H9 (cell line): ENCODE measurements around the gene AEN. TPM values are rescaled to one million over a fixed set of nuclear protein-coding genes. Genes with fewer than 3 reads are reported as not detected.

Experiments used
- DNase-seq: peaks from one replicate; pipeline ENCODE4 v3.0.0-alpha.2; 2017
- H2AFZ ChIP-seq: one replicate; pipeline ENCODE4 v1.6.1; 2013; ENCODE audit warnings: mild to moderate bottlenecking, low read length, control low read depth, moderate library complexity
- H2AK5ac ChIP-seq: 2 replicates; pipeline ENCODE4 v1.6.1; 2013; ENCODE audit warnings: low read length, control low read depth, mixed read lengths; ENCODE audit not compliant: insufficient read length
- H2BK120ac ChIP-seq: one replicate; pipeline ENCODE4 v1.6.1; 2013; ENCODE audit warnings: low read depth, mild to moderate bottlenecking, low read length, control low read depth, inconsistent platforms; ENCODE audit not compliant: poor library complexity, severe bottlenecking
- H2BK12ac ChIP-seq: 2 replicates; pipeline ENCODE4 v1.6.1; 2013; ENCODE audit warnings: low read length, control low read depth, mixed read lengths, low read depth; ENCODE audit not compliant: insufficient read length
- H2BK15ac ChIP-seq: 2 replicates; pipeline ENCODE4 v1.6.1; 2013; ENCODE audit warnings: low read depth, low read length, control low read depth
- H2BK20ac ChIP-seq: one replicate; pipeline ENCODE4 v1.6.1; 2013; ENCODE audit warnings: low read depth, mild to moderate bottlenecking, low read length, control low read depth, inconsistent platforms; ENCODE audit not compliant: poor library complexity, severe bottlenecking
- H2BK5ac ChIP-seq: 2 replicates; pipeline ENCODE4 v1.6.1; 2013; ENCODE audit warnings: low read length, control low read depth, mixed read lengths; ENCODE audit not compliant: insufficient read length
- H3K14ac ChIP-seq: 2 replicates; pipeline ENCODE4 v1.6.1; 2013; ENCODE audit warnings: low read length, control low read depth; ENCODE audit not compliant: insufficient read depth
- H3K18ac ChIP-seq: 2 replicates; pipeline ENCODE4 v1.6.1; 2013; ENCODE audit warnings: low read depth, mild to moderate bottlenecking, mixed read lengths, low read length, control low read depth; ENCODE audit not compliant: insufficient read length
- H3K23ac ChIP-seq: 2 replicates; pipeline ENCODE4 v1.6.1; 2013; ENCODE audit warnings: low read length, control low read depth, mixed read lengths, low read depth; ENCODE audit not compliant: insufficient read length
- H3K23me2 ChIP-seq: 2 replicates; pipeline ENCODE4 v1.6.1; 2013; ENCODE audit warnings: low read depth, mild to moderate bottlenecking, mixed read lengths, low read length, control low read depth; ENCODE audit not compliant: insufficient read length, poor library complexity, severe bottlenecking
- H3K27ac ChIP-seq: 2 replicates; pipeline ENCODE4 v1.5.1; 2013; ENCODE audit warnings: low read length, control low read depth, mixed read lengths, low read depth; ENCODE audit not compliant: insufficient read length
- H3K27me3 ChIP-seq: 2 replicates; pipeline ENCODE4 v1.6.1; 2013; ENCODE audit warnings: low read length, control low read depth, inconsistent platforms; ENCODE audit not compliant: insufficient read depth
- H3K4ac ChIP-seq: 2 replicates; pipeline ENCODE4 v1.6.1; 2013; ENCODE audit warnings: low read depth, mild to moderate bottlenecking, control low read depth, inconsistent platforms, low read length, moderate library complexity
- H3K4me1 ChIP-seq: 2 replicates; pipeline ENCODE4 v1.6.1; 2013; ENCODE audit warnings: low read length, control low read depth, inconsistent platforms; ENCODE audit not compliant: insufficient read depth
- H3K4me2 ChIP-seq: 2 replicates; pipeline ENCODE4 v1.6.1; 2013; ENCODE audit warnings: low read length, control low read depth, mixed read lengths; ENCODE audit not compliant: insufficient read length, insufficient read depth
- H3K56ac ChIP-seq: 2 replicates; pipeline ENCODE4 v1.6.1; 2013; ENCODE audit warnings: low read depth, mild to moderate bottlenecking, mixed read lengths, low read length, control low read depth; ENCODE audit not compliant: insufficient read length
- H3K79me1 ChIP-seq: 2 replicates; pipeline ENCODE4 v1.6.1; 2013; ENCODE audit warnings: low read depth, mild to moderate bottlenecking, moderate library complexity, low read length, control low read depth, inconsistent platforms; ENCODE audit not compliant: insufficient read depth, poor library complexity, severe bottlenecking
- H3K79me2 ChIP-seq: 2 replicates; pipeline ENCODE4 v1.6.1; 2013; ENCODE audit warnings: low read length, control low read depth, inconsistent platforms; ENCODE audit not compliant: insufficient read depth
- H3K9ac ChIP-seq: 2 replicates; pipeline ENCODE4 v1.6.1; 2013; ENCODE audit warnings: low read length, control low read depth, mixed read lengths; ENCODE audit not compliant: insufficient read length; ENCODE audit errors: extremely low read depth
- H3K9me3 ChIP-seq: one replicate; pipeline ENCODE4 v1.6.1; 2013; ENCODE audit warnings: low read depth, low read length, inconsistent platforms; ENCODE audit not compliant: control insufficient read depth
- H3T11ph ChIP-seq: one replicate; pipeline ENCODE4 v1.6.1; 2013; ENCODE audit warnings: mild to moderate bottlenecking, low read length, control low read depth, inconsistent platforms
- H4K20me1 ChIP-seq: one replicate; pipeline ENCODE4 v1.6.1; 2013; ENCODE audit not compliant: control insufficient read depth, insufficient read length, insufficient read depth
- H4K5ac ChIP-seq: 2 replicates; pipeline ENCODE4 v1.6.1; 2013; ENCODE audit warnings: low read depth, mild to moderate bottlenecking, mixed read lengths, low read length, control low read depth; ENCODE audit not compliant: insufficient read length
- H4K8ac ChIP-seq: replicated peaks from 2 replicates; pipeline ENCODE4 v1.6.1; 2013; ENCODE audit warnings: low read length, control low read depth, mixed read lengths, low read depth; ENCODE audit not compliant: insufficient read length
- H4K91ac ChIP-seq: 2 replicates; pipeline ENCODE4 v1.6.1; 2013; ENCODE audit warnings: low read depth, mild to moderate bottlenecking, moderate library complexity, mixed read lengths, low read length, control low read depth; ENCODE audit not compliant: insufficient read length
- H3K27ac Mint-ChIP-seq, 3 experiments: 2 replicates in 2 of 3; 3 replicates in 1 of 3; pipeline ENCODE4 v1.8.0; 2020 to 2021; ENCODE audit warnings: mixed read lengths in 3 of 3, mild to moderate bottlenecking in 1 of 3, moderate library complexity in 1 of 3
- H3K27me3 Mint-ChIP-seq: 2 replicates; pipeline ENCODE4 v1.8.0; 2021; ENCODE audit warnings: low read depth, mild to moderate bottlenecking, moderate library complexity, mixed read lengths
- H3K36me3 Mint-ChIP-seq, 3 experiments: 2 replicates in 2 of 3; 3 replicates in 1 of 3; pipeline ENCODE4 v1.8.0; 2020 to 2021; ENCODE audit warnings: low read depth in 3 of 3, mixed read lengths in 3 of 3; ENCODE audit not compliant: insufficient read depth in 1 of 3
- H3K4me1 Mint-ChIP-seq, 2 experiments: 2 replicates each; pipeline ENCODE4 v1.8.0; 2020; ENCODE audit warnings: mixed read lengths in 2 of 2
- H3K4me3 Mint-ChIP-seq, 2 experiments: 2 replicates in 1 of 2; 3 replicates in 1 of 2; pipeline ENCODE4 v1.8.0; 2020 to 2021; ENCODE audit warnings: mild to moderate bottlenecking in 2 of 2, mixed read lengths in 2 of 2, moderate library complexity in 1 of 2
- H3K9me3 Mint-ChIP-seq, 2 experiments: 2 replicates in 1 of 2; 3 replicates in 1 of 2; pipeline ENCODE4 v1.8.0; 2020; ENCODE audit warnings: mild to moderate bottlenecking in 2 of 2, mixed read lengths in 2 of 2, moderate library complexity in 1 of 2
- WGBS: extraction: QIAGEN DNeasy Blood & Tissue Kit; methylation state at CpG from one replicate; pipeline ENCODE4 v1.1.7; 2013; ENCODE audit warnings: missing lambda C conversion rate, low lambda C conversion rate, mixed read lengths; ENCODE audit not compliant: insufficient read length; ENCODE audit errors: extremely low coverage; 5-methylcytosine and 5-hydroxymethylcytosine counted together
- total RNA-seq: library from RNA; stranded (reverse); gene quantifications from 2 replicates; pipeline ENCODE4 v1.2.1, GENCODE V29; 2021
- TF ChIP-seq, protein P1 (sequence below): fragments of 200-600 bp; sonication (generic); conservative IDR thresholded peaks from 3 replicates; pipeline ENCODE4 v1.8.0; 2021; ENCODE audit warnings: antibody characterized with exemption, mild to moderate bottlenecking

AEN gene
- total RNA-seq, 1 experiment from 2014 or later, result 132 TPM

DNA sequence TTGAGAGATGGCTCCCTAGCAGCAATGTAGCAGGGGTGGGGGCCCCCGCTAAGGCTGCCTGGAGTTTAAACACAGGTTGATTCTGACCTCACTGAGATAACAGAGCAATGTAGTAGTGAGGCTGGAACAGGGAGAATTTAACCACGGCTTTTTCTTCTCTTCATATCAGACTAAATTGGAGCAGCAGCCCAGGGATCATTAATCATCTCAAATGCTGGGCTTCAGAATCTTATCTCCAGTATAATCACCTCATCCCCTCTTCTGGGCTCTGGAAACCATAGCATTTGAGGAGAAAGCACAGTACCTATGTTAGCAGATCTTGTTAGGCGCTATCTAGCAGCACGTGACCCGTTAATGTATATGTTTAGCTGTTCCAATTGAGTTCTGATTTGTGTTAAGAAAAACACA, 49.3 kb upstream of the AEN start:
- Histone ChIP-seq H2BK15ac (no peak overlapping the region), H3K9ac (no peak overlapping the region), H3K4me2 (no peak overlapping the region), H2BK5ac (no peak overlapping the region), H2AK5ac (no peak overlapping the region), H3K79me2 (no peaks in the 10 kb centered on the region), H3K27ac (no peak overlapping the region), H3K79me1 (no peaks in the 10 kb centered on the region), H4K8ac (no peak overlapping the region), H4K20me1 (no peaks in the 10 kb centered on the region), H3K23ac (no peak overlapping the region), H3K27me3 (no peaks in the 10 kb centered on the region), H4K5ac (no peak overlapping the region), H2AFZ (no peak overlapping the region), H3K4ac (no peak overlapping the region), H3K14ac (no peak overlapping the region), H2BK12ac (no peak overlapping the region), H2BK120ac (no peak overlapping the region), H3K4me1 (no peaks in the 10 kb centered on the region), H3K18ac (no peak overlapping the region), H4K91ac (no peak overlapping the region), H3K9me3 (no peaks in the 10 kb centered on the region), H2BK20ac (no peak overlapping the region), H3K56ac (no peak overlapping the region), H3K23me2 (no peaks in the 10 kb centered on the region), H3T11ph (no peak overlapping the region)
- Mint-ChIP-seq H3K4me1 (peaks cover 15 to 20% of the 10 kb centered on the region in 2 experiments), H3K9me3 (no peaks in the 10 kb centered on the region), H3K4me3 (no peak overlapping the region), H3K27me3 (no peaks in the 10 kb centered on the region; the same call in 1 of the 2 replicates), H3K27ac (no peak overlapping the region), H3K36me3 (no peaks in the 10 kb centered on the region)
- DNase-seq, result no peak
- TF ChIP-seq, protein P1, sequence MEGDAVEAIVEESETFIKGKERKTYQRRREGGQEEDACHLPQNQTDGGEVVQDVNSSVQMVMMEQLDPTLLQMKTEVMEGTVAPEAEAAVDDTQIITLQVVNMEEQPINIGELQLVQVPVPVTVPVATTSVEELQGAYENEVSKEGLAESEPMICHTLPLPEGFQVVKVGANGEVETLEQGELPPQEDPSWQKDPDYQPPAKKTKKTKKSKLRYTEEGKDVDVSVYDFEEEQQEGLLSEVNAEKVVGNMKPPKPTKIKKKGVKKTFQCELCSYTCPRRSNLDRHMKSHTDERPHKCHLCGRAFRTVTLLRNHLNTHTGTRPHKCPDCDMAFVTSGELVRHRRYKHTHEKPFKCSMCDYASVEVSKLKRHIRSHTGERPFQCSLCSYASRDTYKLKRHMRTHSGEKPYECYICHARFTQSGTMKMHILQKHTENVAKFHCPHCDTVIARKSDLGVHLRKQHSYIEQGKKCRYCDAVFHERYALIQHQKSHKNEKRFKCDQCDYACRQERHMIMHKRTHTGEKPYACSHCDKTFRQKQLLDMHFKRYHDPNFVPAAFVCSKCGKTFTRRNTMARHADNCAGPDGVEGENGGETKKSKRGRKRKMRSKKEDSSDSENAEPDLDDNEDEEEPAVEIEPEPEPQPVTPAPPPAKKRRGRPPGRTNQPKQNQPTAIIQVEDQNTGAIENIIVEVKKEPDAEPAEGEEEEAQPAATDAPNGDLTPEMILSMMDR, result no peak
- no CpG with 5 or more reads among the region's 5 CpGs for WGBS
